ENCODE results near the gene CCDC83. TPM values are rescaled to one million over a fixed set of nuclear protein-coding genes. Genes with fewer than 3 reads are reported as not detected.

The CCDC83 gene
- total and polyA plus RNA-seq, 9 of the 15 experiments (the other 6 are each of a cell fraction or from before 2014, with no cell fraction given) = not detected

DNA sequence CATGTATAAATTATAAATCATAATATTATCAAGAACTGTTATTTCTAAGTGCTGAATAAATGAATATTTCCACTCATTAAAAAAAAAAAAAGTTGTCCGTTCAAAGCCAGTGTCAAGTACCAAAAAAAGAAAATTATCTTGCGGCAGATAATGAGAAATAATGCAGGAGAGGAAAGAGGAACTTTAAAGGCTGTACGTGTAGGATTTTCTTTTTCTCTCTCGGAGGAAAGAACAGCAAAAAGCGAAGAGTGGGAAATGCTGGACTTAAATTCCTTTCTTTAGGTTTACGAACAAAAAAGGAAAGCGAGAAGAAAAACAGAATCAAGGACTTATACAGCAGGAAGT lies 999 bp upstream of the CCDC83 start:
- H3K27me3 ChIP-seq (ENCODE audit: control insufficient read depth in 2 of 2, insufficient read depth in 2 of 2, low read length in 2 of 2) = no peaks in the 10 kb centered on the region
- TF ChIP-seq ZNF707 (CRISPR knock-in tag; conservative IDR thresholded peaks at IDR 0.05) = no peak
- TF ChIP-seq ARNT (IDR thresholded peaks at IDR 0.05) = 0 out of 4 replicates have a peak, but pooled peaks of 1 of the 2 experiments have one; percentile 61
- TF ChIP-seq HEY1 (CRISPR knock-in tag; IDR thresholded peaks at IDR 0.05; ENCODE audit: borderline replicate concordance) = no peak
- no peak for TF ChIP-seq LCOR (CRISPR knock-in tag; IDR thresholded peaks at IDR 0.05)
- TF ChIP-seq ZNF512 (tag; IDR thresholded peaks at IDR 0.05) = peak; percentile 54
- TF ChIP-seq STAT5A (IDR thresholded peaks at IDR 0.05; ENCODE audit: borderline replicate concordance, low read length) = no peak
- TF ChIP-seq TRIM28 (IDR thresholded peaks at IDR 0.05) = no peak
- 0 out of 2 replicates have a peak, but pooled peaks have one; percentile 21 for TF ChIP-seq MBD1 (CRISPR knock-in tag; IDR thresholded peaks at IDR 0.05)
- FAIRE-seq (peak; percentile 55), ATAC-seq (no peak), DNase-seq (ENCODE audit: extremely low read depth in 1 of 4, low spot score in 3 of 4) (no peak)
- peak overlapping the region; percentile 33 for H3K4me3 ChIP-seq
- H4K20me1 ChIP-seq (replicated peaks; ENCODE audit: control insufficient read depth, insufficient read depth, low read length) = no peaks in the 10 kb centered on the region
- H3K27ac ChIP-seq (ENCODE audit: extremely low read depth, low read depth, low read length) = peak overlapping the region; percentile 56
- H3K4me2 ChIP-seq (ENCODE audit: insufficient read depth, low read length) = peak overlapping the region; percentile 80
- H3K9ac ChIP-seq (ENCODE audit: insufficient read depth in 1 of 2, low read depth in 2 of 2, low read length in 2 of 2) = peak overlapping the region; percentile 62 to 84
- no peaks in the 10 kb centered on the region for H3K36me3 ChIP-seq (ENCODE audit: control insufficient read depth, insufficient read depth, low read length)
- TSS peak; percentile 82 for BruUV-seq (replicated peaks)
- in situ Hi-C loops (cut with MboI) (no loop called here), intact Hi-C loops (cut with micrococcal nuclease) (loop anchor here (1.0 to 10.0 kb wide), 6 partner anchors 87 to 563 kb away; no protein-coding TSS in a partner anchor)
- WGBS (ENCODE audit: insufficient coverage, low coverage, missing lambda C conversion rate) = 19% methylated on average over 7 of the region's 7 CpGs
- ChIA-PET POLR2A (interaction anchor here (1.1 to 1.2 kb wide), 2 partner anchors 11 to 20 kb away, joined by 5 to 6 read pairs; no protein-coding TSS in a partner anchor), CTCF (ENCODE audit: low intra/inter-chr PET ratio) (interaction anchor here (0.6 to 1.7 kb wide), 4 partner anchors 104 to 564 kb away, joined by 3 to 13 read pairs (median 4); no protein-coding TSS in a partner anchor)
- H3K4me1 ChIP-seq (replicated peaks in 1 of 2; ENCODE audit: control insufficient read depth in 2 of 2, insufficient read depth in 2 of 2, low read length in 2 of 2) = peaks cover 4 to 11% of the 10 kb centered on the region in 2 experiments; a peak in 2 of 5 replicates
- no peaks in the 10 kb centered on the region for H3K9me1 ChIP-seq (ENCODE audit: control insufficient read depth, insufficient read depth, low read length)
- H3K79me2 ChIP-seq (ENCODE audit: control insufficient read depth, insufficient read depth, low read length) = no peaks in the 10 kb centered on the region
- H3K9me3 ChIP-seq (replicated peaks; ENCODE audit: control insufficient read depth, insufficient read depth, low read depth, low read length) = no peaks in the 10 kb centered on the region
- H2AFZ ChIP-seq (ENCODE audit: low read depth, low read length) = peak overlapping the region; percentile 97

Measured in K562 (cell line).